Fibroblast of pulmonary artery (primary cell): ENCODE results near the gene NUBPL.
"Not testable (repeated sequence)": the region's sequence is repeated elsewhere in the genome, so short reads cannot be mapped to it uniquely, and the experiment has no call there.

ENCODE experiments used
- DNase-seq: peaks from one replicate; pipeline ENCODE4 v3.0.0-alpha.2; 2010; ENCODE audit warnings: low read depth
- H3K4me3 ChIP-seq: replicated peaks from 2 replicates; pipeline ENCODE4 v1.5.1; 2011; ENCODE audit warnings: low read depth, mild to moderate bottlenecking, control low read depth, low read length, moderate library complexity
- TF ChIP-seq, protein P1 (sequence below): IDR thresholded peaks from 2 replicates; pipeline ENCODE4 v1.5.1; 2011; ENCODE audit warnings: mild to moderate bottlenecking, control low read depth, low read length, inconsistent platforms; ENCODE audit errors: missing control alignments

NUBPL gene

GRCh38 chr14:31718985-31719384, 157.8 kb downstream of the NUBPL start:
- DNase-seq, result no peak
- H3K4me3 ChIP-seq, result no peak overlapping the region
- TF ChIP-seq, protein P1, sequence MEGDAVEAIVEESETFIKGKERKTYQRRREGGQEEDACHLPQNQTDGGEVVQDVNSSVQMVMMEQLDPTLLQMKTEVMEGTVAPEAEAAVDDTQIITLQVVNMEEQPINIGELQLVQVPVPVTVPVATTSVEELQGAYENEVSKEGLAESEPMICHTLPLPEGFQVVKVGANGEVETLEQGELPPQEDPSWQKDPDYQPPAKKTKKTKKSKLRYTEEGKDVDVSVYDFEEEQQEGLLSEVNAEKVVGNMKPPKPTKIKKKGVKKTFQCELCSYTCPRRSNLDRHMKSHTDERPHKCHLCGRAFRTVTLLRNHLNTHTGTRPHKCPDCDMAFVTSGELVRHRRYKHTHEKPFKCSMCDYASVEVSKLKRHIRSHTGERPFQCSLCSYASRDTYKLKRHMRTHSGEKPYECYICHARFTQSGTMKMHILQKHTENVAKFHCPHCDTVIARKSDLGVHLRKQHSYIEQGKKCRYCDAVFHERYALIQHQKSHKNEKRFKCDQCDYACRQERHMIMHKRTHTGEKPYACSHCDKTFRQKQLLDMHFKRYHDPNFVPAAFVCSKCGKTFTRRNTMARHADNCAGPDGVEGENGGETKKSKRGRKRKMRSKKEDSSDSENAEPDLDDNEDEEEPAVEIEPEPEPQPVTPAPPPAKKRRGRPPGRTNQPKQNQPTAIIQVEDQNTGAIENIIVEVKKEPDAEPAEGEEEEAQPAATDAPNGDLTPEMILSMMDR, result no peak

- TF ChIP-seq, protein P1, result no peak
- no peak overlapping the region for H3K4me3 ChIP-seq
- DNase-seq, result no peak
These were observed 165.1 kb downstream of the NUBPL start for GRCh38 chr14:31726337-31726736.

DNA sequence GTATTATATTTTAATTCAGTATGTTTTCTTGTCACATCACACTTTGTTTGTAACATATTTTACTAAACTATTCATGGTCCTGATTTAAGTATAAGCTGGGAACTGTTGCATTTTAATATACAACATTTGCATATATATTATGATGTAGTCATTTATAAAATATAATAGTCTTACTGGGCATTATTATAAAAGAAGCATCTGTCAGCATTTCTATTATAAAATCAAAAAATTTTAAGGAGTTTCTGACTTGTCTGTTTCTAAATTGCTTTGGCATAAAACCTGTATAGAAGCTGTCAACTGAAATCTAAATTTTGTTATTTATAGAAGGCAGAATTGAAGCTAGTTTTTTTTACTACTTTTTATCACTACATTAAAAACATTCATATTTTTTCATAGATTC, 166.6 kb downstream of the NUBPL start:
- TF ChIP-seq, protein P1, result no peak
- no peak overlapping the region for H3K4me3 ChIP-seq
- DNase-seq, result no peak

GRCh38 chr14:31740688-31741087, 179.5 kb downstream of the NUBPL start:
- TF ChIP-seq, protein P1, result no peak
- DNase-seq, result no peak

DNA sequence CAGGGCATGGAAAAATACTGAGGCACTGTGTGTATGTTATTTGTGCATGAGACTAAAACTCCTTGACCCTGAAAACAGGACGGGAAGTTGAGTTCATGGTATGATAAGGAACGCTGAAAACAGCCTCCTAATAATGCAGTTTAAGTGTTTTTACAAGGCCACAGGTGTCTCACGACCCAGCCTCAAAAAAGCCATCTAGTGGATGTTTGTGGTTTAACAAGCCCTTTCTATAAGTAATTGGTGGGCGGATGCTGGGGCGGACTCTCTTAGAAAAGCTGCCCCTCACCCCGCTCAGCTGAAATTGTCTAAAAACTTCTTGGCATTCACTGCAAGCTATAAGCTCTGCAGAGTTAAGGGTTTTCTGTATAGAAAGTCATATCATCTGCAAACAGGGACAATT, 184.5 kb downstream of the NUBPL start:
- TF ChIP-seq, protein P1, result no peak
- no peak for DNase-seq

More at GRCh38 chr14:31740688-31741087, 179.5 kb downstream of the NUBPL start:
- no peak overlapping the region for H3K4me3 ChIP-seq

DNA sequence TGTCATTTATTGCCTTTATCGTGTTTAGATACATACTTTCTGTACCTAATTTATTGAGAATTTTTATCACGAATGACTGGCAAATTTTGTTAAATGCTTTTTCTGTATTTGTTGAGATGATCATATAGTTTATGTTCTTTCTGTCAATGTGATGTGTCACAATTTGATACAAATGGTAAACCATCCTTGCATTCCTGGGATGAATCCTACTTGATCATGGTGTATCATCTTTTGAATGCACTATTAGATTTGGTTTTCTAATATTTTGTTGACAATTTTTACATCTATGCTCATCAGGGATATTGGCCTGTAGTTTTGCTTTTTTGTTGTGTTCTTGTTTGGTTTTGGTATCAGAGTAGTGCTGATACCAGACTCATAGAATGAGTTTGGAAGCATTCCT, 185.1 kb downstream of the NUBPL start:
- TF ChIP-seq, protein P1, result no peak
- no peak overlapping the region for H3K4me3 ChIP-seq
- no peak for DNase-seq

More for the DNA sequence above, 184.5 kb downstream of the NUBPL start:
- H3K4me3 ChIP-seq, result no peak overlapping the region

DNA sequence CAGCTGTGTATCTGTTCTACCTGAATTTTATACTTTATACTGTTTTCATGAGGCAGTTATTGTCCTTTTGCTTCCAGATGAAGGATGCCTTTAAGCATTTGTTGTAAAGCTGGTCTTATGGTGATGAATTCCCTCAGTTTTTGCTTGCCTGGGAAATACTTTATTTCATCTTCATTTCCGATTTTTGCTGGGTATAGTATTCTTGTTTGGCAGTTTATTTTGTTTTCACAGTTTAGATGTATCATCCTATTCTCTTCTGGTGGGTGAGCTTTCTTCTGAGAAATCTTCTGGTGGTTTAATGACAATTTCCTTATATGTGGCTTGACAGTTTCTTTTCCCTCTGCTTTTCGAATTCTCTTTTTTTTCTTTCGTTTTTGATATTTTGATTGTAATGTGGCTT, 188.1 kb downstream of the NUBPL start:
- no peak for DNase-seq
- H3K4me3 ChIP-seq, result no peak overlapping the region

DNA sequence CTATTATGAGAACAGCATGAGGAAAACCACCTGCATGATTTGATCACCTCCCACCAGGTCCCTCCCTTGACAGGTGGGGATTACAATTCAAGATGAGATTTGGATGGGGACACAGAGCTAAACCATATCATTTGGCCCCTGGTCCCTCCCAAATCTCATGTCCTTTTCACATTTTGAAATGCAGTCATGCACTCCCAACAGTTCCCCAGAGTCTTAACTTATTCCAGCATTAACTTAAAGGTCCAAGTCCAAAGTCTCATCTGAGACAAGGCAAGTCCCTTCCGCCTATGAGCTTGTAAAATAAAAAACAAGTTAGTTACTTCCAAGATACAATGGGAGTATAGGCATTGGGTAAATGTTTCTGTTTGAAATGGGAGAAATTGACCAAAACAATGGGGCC, 189.8 kb downstream of the NUBPL start:
- not testable (repeated sequence) for H3K4me3 ChIP-seq, DNase-seq

More for the DNA sequence above, 188.1 kb downstream of the NUBPL start:
- TF ChIP-seq, protein P1, result no peak
